Measurements from ENCODE around the gene LACRT.

LACRT gene

GRCh38 chr12:54631988-54632728, 2.5 kb downstream of the LACRT start:
- no peak for DNase-seq

- no peak for DNase-seq
These were observed 3.1 kb downstream of the LACRT start for GRCh38 chr12:54631551-54631950.

GRCh38 chr12:54629925-54630324, 4.8 kb downstream of the LACRT start:
- DNase-seq: no peak

- no peak for DNase-seq
These were observed 6.4 kb downstream of the LACRT start for GRCh38 chr12:54628186-54628846.

- no peak for DNase-seq
These were observed 7.4 kb downstream of the LACRT start for GRCh38 chr12:54627304-54627703.

- DNase-seq: no peak
These were observed 9.1 kb downstream of the LACRT start for GRCh38 chr12:54625598-54625997.

- DNase-seq: no peak
These were observed 10.1 kb downstream of the LACRT start for GRCh38 chr12:54624315-54625279.

- DNase-seq: no peak
These were observed 12.1 kb downstream of the LACRT start for GRCh38 chr12:54622463-54623183.

- DNase-seq: no peak
These were observed 17.6 kb downstream of the LACRT start for GRCh38 chr12:54616933-54617680.

GRCh38 chr12:54612225-54612750, 22.4 kb downstream of the LACRT start:
- DNase-seq: no peak

- no peak for DNase-seq
These were observed 23.0 kb downstream of the LACRT start for GRCh38 chr12:54611715-54612149.

GRCh38 chr12:54608769-54609168, 25.9 kb downstream of the LACRT start:
- no peak for DNase-seq

- DNase-seq: no peak
These were observed 26.5 kb downstream of the LACRT start for GRCh38 chr12:54608156-54608555.

- no peak for DNase-seq
These were observed 28.1 kb downstream of the LACRT start for GRCh38 chr12:54606556-54606955.

GRCh38 chr12:54605138-54605970, 29.3 kb downstream of the LACRT start:
- no peak for DNase-seq

- DNase-seq: no peak
These were observed 30.3 kb downstream of the LACRT start for GRCh38 chr12:54604436-54604835.

GRCh38 chr12:54603872-54604271, 30.8 kb downstream of the LACRT start:
- DNase-seq: no peak

- DNase-seq: peak; percentile 69
These were observed 31.4 kb downstream of the LACRT start for GRCh38 chr12:54603173-54603814.

- no peak for DNase-seq
These were observed 32.0 kb downstream of the LACRT start for GRCh38 chr12:54602661-54603060.

GRCh38 chr12:54601841-54602240, 32.9 kb downstream of the LACRT start:
- no peak for DNase-seq
